CD4-positive, alpha-beta T cell treated with Interleukin-10 for 1 hour (primary cell): Measurements from ENCODE around the gene CEND1.

Experiments used
- DNase-seq: peaks from one replicate; pipeline ENCODE4 v3.0.0-alpha.2; 2020

The CEND1 gene

GRCh38 chr11:777288-778255 is 12.3 kb downstream of the CEND1 start, which contains the start of gene GATD1:
GATD1 (minus strand) TSS chr11:777487; CDS start chr11:777462, 25 bp downstream.
- peak; percentile 93 for DNase-seq

- DNase-seq = no peak
Observed at GRCh38 chr11:776561-777287, 13.2 kb downstream of the CEND1 start.

GRCh38 chr11:776263-776560 is 13.7 kb downstream of the CEND1 start:
- DNase-seq = no peak

GRCh38 chr11:774873-775592 is 14.9 kb downstream of the CEND1 start:
- no peak for DNase-seq

GRCh38 chr11:773830-774229 is 16.1 kb downstream of the CEND1 start:
- DNase-seq = no peak

GRCh38 chr11:773425-773824 is 16.5 kb downstream of the CEND1 start:
- DNase-seq = no peak

GRCh38 chr11:772429-773390 is 17.2 kb downstream of the CEND1 start:
- DNase-seq = no peak

GRCh38 chr11:771617-772204 is 18.2 kb downstream of the CEND1 start:
- DNase-seq = no peak

- no peak for DNase-seq
Observed at GRCh38 chr11:770642-771616, 19.0 kb downstream of the CEND1 start.

GRCh38 chr11:769887-770641 is 19.8 kb downstream of the CEND1 start:
- DNase-seq = no peak

- no peak for DNase-seq
Observed at GRCh38 chr11:767238-767637, 22.7 kb downstream of the CEND1 start.

- DNase-seq = no peak
Observed at GRCh38 chr11:766936-767210, 23.0 kb downstream of the CEND1 start.

GRCh38 chr11:766106-766935 is 23.6 kb downstream of the CEND1 start:
- no peak for DNase-seq

- DNase-seq = no peak
Observed at GRCh38 chr11:765802-766091, 24.1 kb downstream of the CEND1 start.

GRCh38 chr11:765025-765801 is 24.7 kb downstream of the CEND1 start:
- peak; percentile 76 for DNase-seq

- no peak for DNase-seq
Observed at GRCh38 chr11:764322-765024, 25.4 kb downstream of the CEND1 start.

- DNase-seq = no peak
Observed at GRCh38 chr11:763549-764321, 26.2 kb downstream of the CEND1 start.
